ENCODE results near the gene CACNA1H.
A peak's percentile ranks its signal among the peaks of the same experiment; 100 is the strongest.
"Not testable (repeated sequence)": the region's sequence is repeated elsewhere in the genome, so short reads cannot be mapped to it uniquely, and the experiment has no call there.

The CACNA1H gene

DNA sequence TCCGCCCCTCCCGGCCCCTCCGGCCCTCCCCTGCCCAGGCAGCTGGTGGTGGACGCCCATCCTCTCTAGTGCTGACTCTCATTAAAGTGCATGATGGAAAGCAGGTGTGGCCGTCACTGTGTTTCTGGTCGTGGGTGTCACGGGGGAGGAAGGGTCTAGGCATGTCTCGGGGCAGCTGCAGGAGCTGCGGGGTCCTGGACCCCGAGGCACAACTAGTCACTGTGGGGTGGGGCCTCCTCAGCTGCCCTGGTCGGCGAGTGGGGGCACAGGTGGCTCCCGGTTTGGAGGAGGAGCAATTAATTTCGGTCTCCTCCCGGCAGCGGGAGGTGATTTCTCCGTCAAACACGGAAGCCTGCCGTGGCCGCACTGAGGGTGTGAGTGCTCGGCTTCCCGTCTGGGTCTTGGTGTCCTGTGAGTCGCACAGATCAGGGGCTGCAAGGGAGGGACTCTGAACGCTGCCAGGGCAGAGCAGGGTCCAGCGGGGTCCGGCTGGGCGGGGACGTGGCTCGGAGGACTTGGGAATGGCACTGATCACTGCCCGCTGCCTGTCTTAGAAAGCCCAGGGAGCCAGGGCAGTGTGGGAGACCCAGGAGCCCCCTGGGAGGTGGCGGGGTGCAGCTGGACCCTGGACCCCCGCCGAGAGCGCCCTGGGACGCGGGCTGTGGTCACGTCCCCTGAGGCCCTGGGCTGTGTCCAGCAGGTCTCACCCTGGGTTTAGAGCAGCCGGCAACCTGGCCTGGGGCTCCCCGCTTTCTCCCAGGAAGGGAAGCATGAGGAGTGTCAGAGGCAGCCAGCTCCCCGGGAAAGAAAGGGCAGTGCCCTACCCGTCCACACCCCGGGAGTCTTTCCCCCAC lies 106.2 kb downstream of the CACNA1H start:
- DNase-seq, result peak in 2 of 10 donors; percentile 66 to 72
- intact Hi-C loops (cut with DNase I), result no loop called here

DNA sequence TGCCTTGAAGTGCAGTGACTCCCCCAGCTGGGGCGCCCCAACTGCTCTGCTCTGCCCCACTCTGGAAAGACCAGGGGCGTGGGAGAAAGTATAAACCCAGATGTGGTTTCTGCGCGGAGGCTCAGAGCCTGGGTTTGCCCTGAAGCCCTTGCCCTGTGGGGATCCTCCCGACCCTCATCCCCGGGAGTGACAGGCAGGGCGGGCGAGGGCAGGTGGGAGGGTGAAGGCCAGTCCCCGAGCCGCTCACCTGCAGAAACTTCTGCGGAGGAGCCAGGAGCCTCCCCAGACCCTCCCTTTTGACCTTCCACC lies 106.8 kb downstream of the CACNA1H start:
- intact Hi-C loops (cut with DNase I), result no loop called here
- peak in 1 of 10 donors; percentile 59 for DNase-seq

DNA sequence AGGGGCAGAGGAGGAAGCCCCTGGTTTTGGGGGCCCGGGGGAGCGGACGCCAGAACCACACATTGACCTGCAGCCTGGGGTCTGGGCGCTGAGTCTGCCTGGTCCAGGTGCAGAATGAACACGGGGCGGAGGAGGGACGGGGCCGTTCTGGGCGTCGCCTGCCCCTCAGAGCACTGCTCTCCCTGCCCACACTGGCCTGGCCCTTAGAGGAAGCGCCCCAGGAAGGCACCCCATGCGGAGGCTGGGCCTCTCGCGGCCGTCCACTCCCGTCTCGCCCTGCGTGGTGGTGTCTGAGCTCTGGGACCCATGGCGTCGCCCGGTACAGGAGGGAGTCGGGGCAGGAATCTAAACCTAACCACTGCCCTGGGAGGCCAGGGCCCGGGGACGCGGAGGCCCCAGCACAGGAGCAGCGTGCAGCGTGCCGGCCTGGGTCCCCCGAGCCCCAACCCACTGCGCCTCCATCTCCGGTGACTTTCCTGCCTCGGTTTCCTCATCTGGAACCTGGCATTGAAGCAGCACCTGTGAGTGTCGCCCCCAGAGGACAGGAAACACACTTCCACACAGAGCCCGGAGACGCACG lies 107.3 kb downstream of the CACNA1H start:
- intact Hi-C loops (cut with DNase I), result no loop called here
- DNase-seq, result peak in 1 of 10 donors; percentile 79

DNA sequence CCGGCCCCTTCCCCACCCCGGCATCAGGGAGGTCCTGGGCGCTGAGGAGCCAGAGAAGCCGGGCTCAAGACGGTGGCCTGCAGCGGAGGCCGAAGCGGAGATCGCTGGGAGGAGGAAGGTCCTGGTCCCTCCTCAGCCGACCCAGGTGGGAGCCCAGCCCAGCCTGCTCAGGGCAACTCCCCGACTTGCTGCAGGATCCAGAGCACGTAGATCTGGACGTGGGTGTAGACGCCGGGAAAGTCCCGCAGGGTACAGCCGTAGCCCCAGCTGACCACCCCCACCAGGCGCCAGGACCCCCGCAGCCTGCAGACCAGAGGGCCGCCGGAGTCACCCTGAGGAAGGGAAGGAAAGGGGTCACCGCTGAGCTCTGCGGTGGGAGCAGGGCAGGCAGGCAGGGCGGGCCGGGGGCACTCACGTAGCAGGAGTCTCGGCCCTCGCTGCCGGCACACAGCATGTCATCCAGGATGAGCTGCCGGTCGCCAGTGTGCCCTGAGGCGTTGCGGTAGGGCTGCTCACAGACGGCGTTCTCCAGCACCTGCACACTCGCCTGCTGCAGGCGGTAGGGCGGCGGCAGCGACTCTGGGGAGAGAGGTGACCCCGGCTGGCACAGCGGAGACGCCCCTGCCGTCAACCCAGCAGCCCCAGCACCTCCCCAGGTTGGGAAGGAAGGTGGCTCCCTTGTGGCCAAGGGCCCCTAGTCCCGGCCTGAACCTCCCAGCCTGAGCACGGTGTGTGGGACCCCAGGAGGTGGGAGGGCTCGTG lies 108.4 kb downstream of the CACNA1H start:
- no peak for DNase-seq

DNA sequence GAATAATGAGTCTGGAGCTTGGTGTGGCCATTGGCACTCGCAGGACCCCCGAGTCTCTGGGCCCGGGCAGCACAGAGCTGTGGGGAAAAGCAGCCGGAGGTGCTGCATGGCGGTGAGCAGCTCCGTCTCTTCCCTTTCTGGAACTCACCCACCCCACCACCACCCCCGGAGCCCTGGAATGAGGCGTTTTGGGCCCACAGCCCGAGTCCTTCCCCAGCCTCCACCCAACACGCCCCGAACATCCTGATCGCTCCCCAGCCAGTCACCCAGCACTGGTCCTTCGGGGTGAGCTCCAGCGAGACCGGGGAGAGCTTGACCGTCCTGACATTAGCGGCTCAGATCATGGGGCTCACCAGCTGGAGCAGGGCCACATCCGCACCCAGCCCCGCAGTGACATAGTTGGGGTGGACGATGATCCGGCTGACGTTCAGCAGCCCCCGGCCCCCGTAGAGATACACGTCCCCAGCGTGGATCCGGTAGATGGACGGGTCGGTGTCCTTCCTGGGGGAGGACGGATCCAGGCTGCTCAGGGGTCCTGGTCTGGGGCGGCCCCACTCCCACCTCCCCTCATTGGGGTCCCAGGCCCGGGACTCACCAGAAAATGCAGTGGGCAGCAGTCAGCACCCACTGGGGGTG lies 109.4 kb downstream of the CACNA1H start:
- intact Hi-C loops (cut with DNase I), result no loop called here
- no peak for DNase-seq

More for the DNA sequence above, 108.4 kb downstream of the CACNA1H start:
- intact Hi-C loops (cut with DNase I), result no loop called here

DNA sequence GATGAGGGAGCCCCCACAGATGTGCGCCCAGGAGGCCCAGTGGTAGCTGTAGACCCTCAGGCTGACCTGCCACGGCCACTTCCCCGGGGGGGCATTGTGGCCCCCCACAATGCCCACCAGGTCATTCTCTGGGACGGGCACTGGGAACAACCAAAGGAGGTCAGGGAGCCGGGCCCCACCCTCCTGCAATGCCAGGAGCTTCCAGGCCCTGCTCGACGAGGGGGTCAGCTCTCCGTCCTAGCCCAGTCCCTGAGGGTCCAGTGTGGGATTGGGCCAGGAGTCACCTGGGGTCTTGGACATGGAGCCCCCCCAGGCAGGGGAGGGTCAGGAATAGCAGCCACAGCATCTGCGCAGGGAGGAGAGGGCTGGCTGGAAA lies 109.9 kb downstream of the CACNA1H start:
- no peak for DNase-seq
- intact Hi-C loops (cut with DNase I), result no loop called here

DNA sequence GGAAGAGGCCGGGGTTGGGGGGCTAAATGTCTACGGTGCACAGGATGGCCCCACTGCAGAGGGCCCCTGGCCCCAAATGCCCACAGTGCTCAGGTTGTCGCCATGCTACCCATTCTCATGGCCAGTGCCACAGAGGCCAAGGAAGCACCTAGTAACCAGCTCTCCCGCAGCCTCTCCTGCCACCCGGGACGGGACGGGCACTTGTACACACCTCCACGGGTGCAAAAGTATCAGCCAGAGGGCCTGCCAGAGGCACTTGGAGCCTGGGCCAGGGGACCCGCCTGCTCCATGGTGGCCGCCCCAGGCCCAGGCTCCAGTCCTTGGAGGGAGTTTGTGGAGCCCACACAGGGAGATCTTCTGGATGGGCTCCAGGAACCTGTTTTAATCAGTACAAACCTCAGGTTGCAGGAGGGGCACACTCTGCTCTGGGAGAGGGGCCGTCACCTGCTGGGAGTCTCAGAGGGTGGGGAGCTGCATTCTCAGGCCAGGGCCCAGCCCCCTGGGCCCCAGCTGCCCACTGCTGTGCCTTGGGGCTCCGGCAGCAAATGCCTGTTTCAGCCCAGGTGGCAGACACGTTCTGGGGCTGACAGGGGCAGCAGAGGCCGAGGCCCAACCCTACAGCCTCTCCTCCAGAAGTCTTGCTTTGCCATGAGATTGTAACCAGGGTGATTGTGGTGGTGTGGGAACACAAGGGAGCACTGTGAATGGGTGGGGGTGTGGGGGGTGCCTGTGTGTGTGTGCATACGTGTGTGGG lies 110.9 kb downstream of the CACNA1H start:
- intact Hi-C loops (cut with DNase I), result no loop called here
- no peak for DNase-seq

DNA sequence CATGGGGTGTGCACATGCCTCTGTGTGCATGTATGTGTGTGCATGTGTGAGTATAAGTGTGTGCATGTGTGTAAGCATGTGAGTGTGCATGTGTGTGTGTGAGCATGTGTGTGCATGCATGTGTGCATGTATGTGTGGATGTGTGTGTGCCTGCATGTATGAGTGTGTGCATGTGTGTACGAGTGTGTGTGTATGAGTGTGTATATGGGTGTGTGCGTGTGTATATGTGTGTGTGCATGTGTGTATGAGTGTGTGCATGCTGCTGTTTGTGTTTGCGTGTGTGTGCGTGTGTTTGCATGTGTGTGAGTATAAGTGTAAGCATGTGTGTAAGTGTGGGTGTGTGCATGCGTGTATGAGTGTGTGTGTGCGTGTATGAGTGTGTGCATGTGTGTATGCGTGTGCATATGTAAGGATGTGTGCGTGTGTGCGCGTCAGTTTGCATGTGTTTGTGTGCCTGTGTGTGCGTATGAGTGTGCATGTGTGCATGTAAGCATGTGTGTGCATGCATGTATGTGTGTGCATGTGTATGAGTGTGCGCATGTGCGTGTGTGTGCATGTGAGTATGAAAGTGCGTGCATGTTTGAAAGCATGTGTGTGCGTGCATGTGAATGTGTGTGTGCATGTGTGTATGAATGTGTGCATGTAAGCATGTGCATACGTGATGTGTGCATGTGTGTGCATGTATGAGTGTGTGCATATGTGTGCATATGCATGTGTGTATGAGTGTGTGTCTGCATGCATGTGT lies 111.6 kb downstream of the CACNA1H start:
- DNase-seq, result no peak
- intact Hi-C loops (cut with DNase I), result no loop called here

DNA sequence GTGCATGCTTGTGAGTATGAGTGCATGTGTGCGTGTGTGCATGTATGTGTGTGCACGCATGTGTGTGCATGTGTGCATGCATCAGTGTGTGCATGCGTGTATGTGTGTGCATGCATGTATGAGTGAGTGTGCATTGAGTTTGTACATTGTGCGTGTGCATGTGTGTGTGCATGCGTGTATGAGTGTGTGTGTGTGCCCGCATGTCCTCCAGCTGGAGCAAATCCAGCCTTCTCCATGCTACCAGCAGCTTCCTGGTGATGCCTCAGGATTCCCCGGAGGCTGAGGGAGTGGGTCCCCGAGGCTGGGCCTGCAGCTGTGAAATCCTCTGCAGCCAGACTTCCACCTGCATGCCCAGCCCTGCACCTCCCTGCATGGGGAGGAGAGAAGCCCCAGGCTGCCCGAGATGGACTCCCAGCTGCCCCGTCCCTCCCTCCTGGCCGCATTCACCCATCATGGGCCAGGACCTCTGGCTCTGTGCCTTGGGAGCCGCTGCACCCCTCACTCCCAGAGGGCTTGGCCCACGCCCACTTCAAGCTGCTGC lies 112.3 kb downstream of the CACNA1H start:
- no peak for DNase-seq

DNA sequence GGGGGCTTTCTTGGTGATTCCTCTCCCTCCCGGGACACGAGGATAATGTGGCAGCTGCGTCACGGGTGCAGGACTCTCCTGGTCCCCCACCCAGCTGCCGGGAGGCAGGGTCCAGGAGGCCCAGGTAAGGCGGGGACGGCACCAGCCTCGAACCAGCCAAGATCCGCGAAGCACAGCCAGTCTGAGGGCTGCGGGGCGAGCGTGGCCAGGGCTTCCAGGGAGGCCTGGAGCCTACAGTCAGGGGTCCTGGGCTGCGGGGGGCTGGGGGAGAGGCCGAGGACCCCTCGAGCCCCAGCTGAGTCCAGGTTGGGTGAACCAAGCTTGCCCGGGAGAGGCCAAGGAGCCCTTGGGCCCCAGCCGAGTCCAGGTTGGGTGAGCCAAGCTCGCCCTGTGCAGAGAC lies 112.9 kb downstream of the CACNA1H start:
- DNase-seq, result no peak
- intact Hi-C loops (cut with DNase I), result no loop called here

More for the DNA sequence above, 112.3 kb downstream of the CACNA1H start:
- intact Hi-C loops (cut with DNase I), result no loop called here

DNA sequence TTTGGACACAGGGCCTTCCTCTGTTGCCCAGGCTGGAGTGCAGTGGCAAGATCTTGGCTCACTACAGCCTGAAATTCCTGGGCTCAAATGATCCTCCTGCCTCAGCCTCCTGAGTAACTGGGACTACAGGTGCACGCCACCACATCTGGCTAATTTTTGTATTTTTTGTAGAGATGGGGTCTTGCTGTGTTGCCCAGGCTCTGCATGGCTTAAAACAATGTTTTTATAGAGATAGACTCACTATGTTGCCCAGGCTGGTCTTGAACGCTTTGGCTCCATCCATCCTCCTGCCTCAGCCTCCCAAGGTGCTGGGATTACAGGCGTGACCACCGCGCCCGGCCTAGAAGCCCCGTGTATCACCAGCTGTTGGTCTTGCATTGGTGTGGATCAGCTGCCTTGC lies 116.5 kb downstream of the CACNA1H start:
- intact Hi-C loops (cut with DNase I); DNase-seq: not testable (repeated sequence)

DNA sequence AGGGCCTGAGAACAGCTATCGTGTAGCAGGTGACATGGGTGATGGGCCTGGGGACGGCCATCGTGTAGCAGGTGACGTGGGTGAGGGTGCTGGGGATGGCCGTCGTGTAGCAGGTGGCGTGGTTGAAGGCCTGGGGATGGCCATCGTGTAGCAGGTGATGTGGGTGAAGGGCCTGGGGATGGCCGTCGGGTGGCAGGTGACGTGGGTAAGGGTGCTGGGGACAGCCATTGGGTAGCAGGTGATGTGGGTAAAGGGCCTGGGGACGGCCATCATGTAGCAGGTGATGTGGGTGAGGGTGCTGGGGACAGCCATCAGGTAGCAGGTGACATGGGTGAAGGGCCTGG lies 118.4 kb downstream of the CACNA1H start:
- intact Hi-C loops (cut with DNase I), result no loop called here
- no peak for DNase-seq

All from posterior cingulate gyrus (tissue), 11 donors.